Measurements from ENCODE around the gene FCGR3A. TPM values are rescaled to one million over a fixed set of nuclear protein-coding genes. Genes with fewer than 3 reads are reported as not detected.

FCGR3A gene
- total and polyA plus RNA-seq, 2 of the 4 experiments (the other 2 are of a cell fraction), result not detected

- no peak overlapping the region for H4K91ac ChIP-seq (ENCODE audit: insufficient read depth, low read depth, low read length)
- 0 out of 2 replicates have a peak, but pooled peaks cover 5% of the 10 kb centered on the region for H3K9me1 ChIP-seq (ENCODE audit: insufficient read depth, low read length)
- no peak overlapping the region for H3K4me3 ChIP-seq (ENCODE audit: insufficient read depth, low read depth, low read length)
- no peaks in the 10 kb centered on the region for H3K79me1 ChIP-seq (ENCODE audit: low read depth in 1 of 2, low read length in 2 of 2)
- no peaks in the 10 kb centered on the region; the same call in 1 of the 2 replicates for H3K27me3 ChIP-seq (ENCODE audit: control insufficient read depth, insufficient read depth, low read length)
- ChIA-PET CTCF (interaction anchor here (0.5 to 1.3 kb wide), 2 partner anchors 19 to 230 kb away, joined by 3 to 5 read pairs; no protein-coding TSS in a partner anchor), POLR2A (ENCODE audit: unreplicated experiment) (no interaction called here)
- H3K18ac ChIP-seq (ENCODE audit: low read depth, low read length), result no peak overlapping the region
- H3K36me3 ChIP-seq (ENCODE audit: control insufficient read depth, insufficient read depth, low read length), result no peaks in the 10 kb centered on the region
- ATAC-seq (ENCODE audit: low read depth) (peak; percentile 44; the same call in 1 of the 2 replicates), DNase-seq (peak; percentile 54)
- H3K4ac ChIP-seq (ENCODE audit: low read depth, low read length), result no peak overlapping the region
- H3K4me1 ChIP-seq (ENCODE audit: control insufficient read depth, insufficient read depth, low read length), result peaks cover 3% of the 10 kb centered on the region
- H2BK20ac ChIP-seq (ENCODE audit: low read depth, low read length), result no peak overlapping the region
- H3K9me3 ChIP-seq (ENCODE audit: control insufficient read depth, insufficient read depth, low read length), result no peaks in the 10 kb centered on the region
- no peak overlapping the region for H2BK5ac ChIP-seq (ENCODE audit: low read depth, low read length, poor library complexity, severe bottlenecking)
- H3K23ac ChIP-seq (ENCODE audit: low read depth, low read length), result no peak overlapping the region
- dilution Hi-C loops (cut with HindIII; ENCODE audit: low sequenced_read_pairs, unreplicated experiment) (no loop called here), intact Hi-C loops (cut with micrococcal nuclease) (no loop called here), in situ Hi-C loops (cut with MboI; ENCODE audit: low sequenced_read_pairs) (no loop called here)
- no peak overlapping the region for H3K9ac ChIP-seq (ENCODE audit: low read depth, low read length)
- no peaks in the 10 kb centered on the region for H4K20me1 ChIP-seq (ENCODE audit: insufficient read depth, low read length)
- H2BK120ac ChIP-seq (ENCODE audit: low read depth, low read length), result no peak overlapping the region
- no peak overlapping the region for H3K4me2 ChIP-seq (ENCODE audit: low read depth, low read length)
- no CpG with 5 or more reads among the region's 15 CpGs for WGBS, 2 experiments (ENCODE audit: extremely low coverage in 2 of 2, insufficient read length in 1 of 2)
- H2BK15ac ChIP-seq (ENCODE audit: low read depth, low read length), result no peak overlapping the region
- H2AK5ac ChIP-seq (ENCODE audit: low read depth, low read length), result no peak overlapping the region
- no peak overlapping the region for H3K56ac ChIP-seq (ENCODE audit: extremely low read depth, insufficient read depth, low read length)
- no peak overlapping the region for H2AK9ac ChIP-seq (replicated peaks; ENCODE audit: low read depth, low read length, poor library complexity)
- peak overlapping the region; percentile 43 for H2AFZ ChIP-seq (replicated peaks; ENCODE audit: low read length, poor library complexity)
- H4K8ac ChIP-seq (ENCODE audit: low read depth in 2 of 2, low read length in 2 of 2), result no peak overlapping the region
- no peak overlapping the region for H3K14ac ChIP-seq (replicated peaks; ENCODE audit: low read depth, low read length)
- no peak overlapping the region for H4K5ac ChIP-seq (ENCODE audit: low read depth, low read length)
- BruUV-seq (replicated peaks), result no TSS peak
- TF ChIP-seq CHD1 (IDR thresholded peaks at IDR 0.05; ENCODE audit: low read depth, low read length), result no peak
- TF ChIP-seq RCOR1 (IDR thresholded peaks at IDR 0.05; ENCODE audit: insufficient replicate concordance, low read length), result no peak
- TF ChIP-seq NFE2L2 (IDR thresholded peaks at IDR 0.05; ENCODE audit: low read depth, low read length), result no peak
- no peak for TF ChIP-seq RFX5 (IDR thresholded peaks at IDR 0.05; ENCODE audit: low read depth, low read length)
- TF ChIP-seq POLR2A (IDR thresholded peaks at IDR 0.05; ENCODE audit: low read depth, low read length), result no peak
- TF ChIP-seq SMC3 (IDR thresholded peaks at IDR 0.05; ENCODE audit: low read depth, low read length), result no peak
- no peak for TF ChIP-seq MXI1 (IDR thresholded peaks at IDR 0.05; ENCODE audit: borderline replicate concordance, low read depth, low read length)
- TF ChIP-seq MAFK (IDR thresholded peaks at IDR 0.05; ENCODE audit: low read depth, low read length), result no peak
- no peak for TF ChIP-seq USF2 (IDR thresholded peaks at IDR 0.05; ENCODE audit: low read depth, low read length)
- no peak for TF ChIP-seq ELK1 (IDR thresholded peaks at IDR 0.05; ENCODE audit: borderline replicate concordance, low read depth, low read length)
- no peak overlapping the region for H3K27ac ChIP-seq (ENCODE audit: insufficient read depth, low read length)
Measured at GRCh38 chr1:161506336-161507223, 43.0 kb downstream of the FCGR3A start.

All from IMR-90 (cell line).